Activated CD8-positive, alpha-beta memory T cell treated with anti-CD3 and anti-CD28 coated beads, Interleukin-2, amount 50 U/mL, for 1 hour (primary cell): Measurements from ENCODE around the gene AQP3.
"Not testable (repeated sequence)": the region's sequence is repeated elsewhere in the genome, so short reads cannot be mapped to it uniquely, and the experiment has no call there.

Experiments used
- DNase-seq: peaks from one replicate; pipeline ENCODE4 v3.0.0-alpha.2; 2020; ENCODE audit errors: extremely low read depth

AQP3 gene

DNA sequence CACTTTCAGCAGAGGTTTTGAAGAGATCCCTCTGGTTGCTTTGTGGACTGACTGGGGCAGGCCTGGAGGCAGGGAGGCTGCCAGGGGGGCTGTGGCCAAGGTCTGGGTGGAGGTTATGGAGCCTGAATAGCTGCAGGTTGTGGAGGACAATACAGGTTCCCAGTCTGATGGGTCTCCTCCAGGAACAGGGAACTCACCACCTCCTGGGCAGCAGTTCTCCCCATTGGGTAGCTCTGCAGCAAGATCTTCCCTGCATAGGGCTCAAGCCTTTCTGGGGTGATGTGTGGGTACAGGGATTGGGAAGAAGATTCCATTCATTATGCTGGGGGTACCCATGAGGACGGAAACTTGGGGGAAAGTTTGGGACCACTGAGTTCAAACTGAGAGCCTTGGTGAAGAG is 6.8 kb downstream of the AQP3 start:
- no peak for DNase-seq

DNA sequence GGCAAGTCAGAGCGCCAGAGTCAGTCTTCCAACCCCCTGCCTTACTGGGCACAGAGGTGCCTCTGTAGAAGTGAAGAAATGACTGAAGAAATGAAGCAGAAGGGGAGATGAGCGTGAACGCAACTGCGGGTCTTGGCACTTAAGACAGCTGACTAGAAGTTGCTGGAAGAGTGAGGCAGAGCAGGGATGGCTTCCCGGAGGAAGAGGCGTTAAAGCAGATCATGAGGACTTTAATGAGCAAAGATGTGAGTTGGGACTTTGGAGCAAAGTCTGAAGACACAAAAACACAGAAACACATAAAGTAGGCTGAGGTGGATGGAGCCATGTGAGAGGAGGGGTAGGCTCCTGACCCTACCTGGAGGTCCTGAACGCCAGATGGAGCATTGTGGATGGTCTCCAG is 7.2 kb downstream of the AQP3 start:
- no peak for DNase-seq

DNA sequence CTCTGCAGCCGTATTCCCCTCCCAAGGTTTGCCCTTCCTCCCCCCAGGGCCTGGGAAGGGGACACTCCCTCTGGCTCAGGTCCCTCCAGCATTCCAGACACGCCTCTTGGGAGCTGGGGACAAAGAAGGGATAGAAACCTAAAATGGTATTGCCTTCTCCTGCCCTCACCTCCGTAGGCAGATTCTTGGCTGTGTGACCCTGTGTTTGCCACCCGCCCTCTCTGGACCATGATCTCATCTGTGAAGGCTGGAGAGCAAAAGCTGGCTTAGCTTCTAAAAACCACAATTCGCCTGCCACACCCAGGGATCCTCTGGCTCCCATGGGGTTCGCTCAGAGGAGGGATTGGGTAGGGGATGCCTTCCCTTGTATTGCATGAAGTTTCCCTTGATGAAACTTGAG is 7.7 kb downstream of the AQP3 start:
- no peak for DNase-seq

DNA sequence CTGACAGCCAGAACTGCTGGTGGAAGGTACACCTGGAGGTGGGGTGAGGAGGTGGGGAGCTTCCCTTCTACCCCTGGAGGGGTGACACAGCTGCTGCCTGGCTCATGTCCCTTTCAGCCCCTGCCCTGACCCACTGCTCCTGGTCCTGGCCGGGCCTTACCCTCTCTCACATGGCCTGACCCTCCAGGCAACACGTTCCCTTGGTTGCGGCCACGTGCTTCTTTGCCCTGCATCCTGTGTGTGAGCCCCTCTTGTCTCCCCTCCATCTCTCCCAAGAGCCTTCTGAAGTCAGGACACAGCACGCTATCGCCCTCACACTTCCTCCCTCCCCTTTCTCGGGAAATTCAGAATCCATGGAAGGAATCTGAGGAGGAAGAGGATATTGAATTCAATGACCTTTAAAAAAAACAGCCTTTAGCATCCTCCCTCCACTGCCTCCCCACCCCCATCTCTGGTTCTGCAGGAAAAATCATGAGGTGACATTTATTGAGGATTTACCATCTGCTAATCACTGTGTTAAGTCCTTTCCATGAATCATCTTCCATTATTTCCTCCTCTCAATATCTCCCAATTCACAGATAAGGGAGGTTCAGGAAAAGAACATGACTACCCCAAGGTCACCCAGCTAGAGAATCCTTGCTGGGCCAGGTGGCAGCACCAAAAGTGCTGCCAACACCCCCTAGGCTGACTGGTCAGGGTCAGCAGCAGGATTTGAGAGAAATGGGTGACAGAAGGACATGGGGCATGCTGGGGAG is 8.3 kb downstream of the AQP3 start:
- DNase-seq, result no peak

DNA sequence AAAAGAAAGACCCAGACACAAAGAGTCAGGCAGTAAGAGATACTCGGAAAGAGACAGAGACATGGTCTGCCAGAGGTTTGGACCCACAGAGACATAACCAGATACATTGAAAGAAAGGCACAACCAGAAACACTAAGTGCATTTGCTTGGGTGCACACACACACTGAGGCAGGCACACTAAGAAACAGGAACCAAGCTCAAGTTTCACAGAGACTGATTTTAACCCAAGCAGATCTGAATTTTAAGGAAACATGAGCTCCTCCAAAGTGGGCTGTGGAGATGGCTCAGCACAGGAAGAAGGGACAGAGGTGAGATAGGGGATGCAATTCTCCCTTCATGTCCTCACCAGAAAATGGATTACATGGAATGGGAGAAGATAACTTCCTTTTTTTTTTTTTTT is 9.5 kb downstream of the AQP3 start:
- DNase-seq, result no peak

DNA sequence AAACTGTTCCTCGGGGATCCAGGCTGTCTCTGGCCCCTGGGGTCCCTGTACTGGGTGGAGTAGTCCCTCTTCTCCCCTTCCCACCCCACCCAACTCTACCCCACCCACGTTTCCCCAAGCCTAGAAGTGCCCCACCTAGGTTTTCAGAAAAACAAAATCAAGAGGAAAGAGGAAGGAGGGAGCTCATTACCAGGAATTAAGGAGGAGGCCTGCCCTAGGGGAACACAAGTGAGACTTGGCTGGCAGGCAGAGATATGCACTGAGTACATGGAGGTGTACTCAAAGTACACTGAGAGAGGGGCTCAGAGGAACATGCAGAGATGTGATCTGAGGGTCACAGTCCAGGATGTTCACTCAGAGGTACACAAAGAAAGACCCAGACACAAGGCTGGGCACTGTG is 10.2 kb downstream of the AQP3 start:
- DNase-seq, result no peak

DNA sequence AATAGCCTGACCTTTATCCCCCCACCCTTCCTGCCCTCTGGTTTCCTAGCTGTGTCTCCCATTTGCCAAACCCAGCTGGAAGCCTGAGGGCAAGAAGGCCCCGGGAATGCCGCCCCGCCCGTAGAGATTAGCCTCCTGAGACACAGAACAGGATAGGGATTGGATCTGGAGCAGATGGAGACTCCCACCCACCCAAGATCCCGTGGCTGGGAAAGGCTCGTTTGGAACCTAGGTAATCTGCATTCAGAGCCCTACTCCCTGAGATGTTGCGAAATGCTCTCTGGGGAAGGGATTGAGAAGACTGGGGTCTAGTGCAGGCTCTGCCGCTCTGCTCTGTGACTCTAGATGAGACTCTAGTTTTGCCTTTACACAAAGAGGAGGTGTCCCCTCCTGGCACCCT is 10.9 kb downstream of the AQP3 start:
- no peak for DNase-seq

DNA sequence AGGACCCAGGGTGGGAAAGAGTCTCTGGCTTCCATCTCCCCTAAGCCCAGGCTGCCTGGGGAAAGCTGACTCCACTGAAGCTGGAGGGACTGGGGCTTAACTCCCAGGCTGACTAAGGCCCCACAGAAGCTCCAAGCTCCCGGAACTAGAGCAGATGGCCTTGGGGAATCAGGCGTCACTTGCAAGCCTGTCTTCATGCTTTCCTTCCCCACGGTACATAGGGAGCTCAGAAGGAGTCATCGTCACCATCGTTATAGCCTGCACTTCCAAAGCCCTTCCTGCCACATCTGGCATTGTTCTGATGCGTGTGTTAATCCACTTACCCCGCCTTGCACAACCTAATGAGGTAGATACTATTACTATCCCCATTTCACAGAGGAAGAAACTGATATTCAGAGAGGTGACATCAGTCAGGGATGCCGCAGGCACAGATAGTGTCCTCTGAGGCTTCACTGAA is 11.5 kb downstream of the AQP3 start:
- DNase-seq, result no peak

DNA sequence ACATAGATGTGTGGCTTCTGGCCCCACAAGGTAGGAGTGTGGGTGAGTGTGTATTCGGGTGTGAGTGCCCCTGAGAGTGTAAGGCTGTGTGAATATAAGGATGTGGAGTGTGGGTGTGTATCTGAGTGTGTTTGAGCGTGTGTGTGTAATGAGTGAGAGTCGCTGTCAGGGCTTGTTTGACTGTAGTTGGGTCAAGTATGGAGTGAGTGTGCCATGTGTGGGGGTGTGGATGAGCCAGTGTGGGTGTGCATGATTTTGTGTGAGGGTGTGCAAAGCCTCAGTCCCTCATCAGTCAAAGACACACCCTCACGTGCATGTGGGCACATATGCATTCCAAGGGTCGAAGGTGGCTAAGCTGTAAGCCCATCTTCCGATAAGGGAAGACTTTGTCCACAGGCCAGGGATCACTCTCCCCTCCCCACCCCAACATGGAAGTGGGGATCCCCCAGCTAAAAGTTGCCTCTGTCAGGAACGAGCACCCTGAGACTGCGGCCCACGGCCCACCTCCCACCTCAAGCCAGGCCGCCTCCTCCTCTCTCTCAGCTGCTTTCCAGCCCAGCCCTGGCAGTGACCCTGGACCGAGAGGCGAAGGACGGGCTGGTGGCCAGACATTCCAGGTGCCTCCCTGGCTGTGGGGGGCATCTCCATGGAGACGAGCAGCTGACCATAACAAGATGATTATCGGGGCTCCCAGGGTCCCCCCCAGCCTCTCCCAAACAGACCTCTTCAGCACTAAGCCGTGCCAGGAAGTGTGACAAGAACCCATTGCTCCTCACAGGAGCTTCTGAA is 12.9 kb downstream of the AQP3 start:
- DNase-seq, result no peak

DNA sequence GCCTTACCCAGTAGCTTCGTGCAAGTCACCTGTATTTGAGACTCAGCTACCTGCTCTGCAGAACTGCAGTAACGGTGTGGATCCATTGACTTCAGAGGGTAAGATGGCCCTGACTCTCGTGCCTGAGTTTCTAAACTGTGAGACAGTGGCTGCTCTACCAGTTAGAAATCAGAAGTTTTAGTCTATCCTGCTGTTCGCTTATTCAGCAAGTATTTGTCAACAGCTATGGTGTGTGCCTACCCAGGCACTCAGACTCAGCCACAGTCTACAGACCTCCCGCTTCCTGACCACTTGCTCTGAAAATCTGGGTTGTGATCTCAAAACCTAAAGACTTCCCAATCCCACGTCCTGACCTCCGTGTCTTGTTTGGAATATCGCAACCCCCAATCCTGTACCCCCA is 13.5 kb downstream of the AQP3 start:
- DNase-seq, result no peak

DNA sequence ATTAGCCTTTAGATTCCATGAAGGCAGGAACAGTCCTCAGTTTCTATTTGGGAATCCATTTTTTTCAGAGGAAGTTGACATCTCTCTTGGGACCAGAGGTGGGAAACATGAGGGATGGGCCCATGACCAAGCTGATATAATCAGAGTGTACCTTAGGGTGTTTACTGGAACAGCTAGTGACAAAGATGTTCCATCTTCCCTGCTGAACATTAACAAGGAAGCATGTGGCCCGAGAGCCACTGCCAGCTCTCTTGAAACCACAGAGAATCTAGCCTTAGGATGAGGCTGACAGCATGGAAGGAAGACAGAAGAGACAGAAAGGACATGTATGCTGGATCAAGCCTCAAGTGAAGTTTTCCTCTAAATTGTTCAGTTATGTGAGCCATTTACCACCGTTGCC is 16.0 kb downstream of the AQP3 start:
- no peak for DNase-seq

DNA sequence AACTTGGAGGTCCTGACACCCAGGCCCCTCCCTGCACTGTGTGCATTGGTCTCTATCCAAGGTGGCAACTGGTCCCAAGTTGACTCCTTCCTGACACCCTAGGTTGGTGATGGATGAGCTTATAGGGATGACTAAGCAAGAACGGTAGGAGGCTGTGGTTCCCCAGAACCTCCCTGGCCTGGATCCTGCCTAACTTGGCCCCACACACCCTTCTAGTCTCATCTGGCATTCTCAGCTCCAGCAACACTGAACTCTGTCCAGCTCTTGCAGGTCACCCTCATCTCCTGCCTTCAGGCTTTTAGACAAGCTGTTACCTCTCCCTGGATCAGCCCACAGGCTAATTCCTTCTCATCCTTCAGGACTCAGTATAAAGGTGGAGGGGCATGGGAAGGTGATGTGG is 16.5 kb downstream of the AQP3 start:
- DNase-seq, result no peak

DNA sequence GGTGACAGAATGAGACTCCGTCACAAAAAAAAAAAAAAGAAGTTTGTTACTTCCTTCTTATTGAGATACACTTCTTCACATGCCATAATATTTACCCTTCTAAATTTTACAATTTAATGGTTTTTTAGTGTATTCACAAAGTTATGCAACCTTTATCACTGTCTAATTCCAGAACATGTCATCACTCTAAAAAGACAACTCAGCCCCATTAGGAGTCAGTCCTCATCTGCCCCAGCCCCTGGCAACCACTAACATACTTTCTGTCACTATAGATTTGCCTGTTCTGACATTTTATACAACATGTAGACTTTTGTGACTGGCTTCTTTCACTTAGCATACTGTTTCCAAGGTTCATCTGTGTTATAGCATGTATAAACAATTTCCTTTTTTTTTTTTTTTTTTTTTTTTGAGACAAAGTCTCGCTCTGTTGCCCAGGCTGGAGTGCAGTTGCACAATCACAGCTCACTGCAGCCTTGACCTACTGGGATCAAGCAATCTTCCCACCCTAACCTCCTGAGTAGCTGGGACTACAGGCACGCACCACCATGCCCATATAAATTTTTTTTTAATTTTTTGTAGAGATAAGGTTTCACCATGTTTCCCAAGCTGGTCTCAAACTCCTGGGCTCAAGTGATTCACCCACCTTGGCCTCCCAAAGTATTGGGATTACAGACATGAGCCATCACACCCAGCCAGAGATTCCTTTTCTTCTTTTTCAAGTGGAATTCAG is 18.0 kb downstream of the AQP3 start:
- DNase-seq, result no peak

DNA sequence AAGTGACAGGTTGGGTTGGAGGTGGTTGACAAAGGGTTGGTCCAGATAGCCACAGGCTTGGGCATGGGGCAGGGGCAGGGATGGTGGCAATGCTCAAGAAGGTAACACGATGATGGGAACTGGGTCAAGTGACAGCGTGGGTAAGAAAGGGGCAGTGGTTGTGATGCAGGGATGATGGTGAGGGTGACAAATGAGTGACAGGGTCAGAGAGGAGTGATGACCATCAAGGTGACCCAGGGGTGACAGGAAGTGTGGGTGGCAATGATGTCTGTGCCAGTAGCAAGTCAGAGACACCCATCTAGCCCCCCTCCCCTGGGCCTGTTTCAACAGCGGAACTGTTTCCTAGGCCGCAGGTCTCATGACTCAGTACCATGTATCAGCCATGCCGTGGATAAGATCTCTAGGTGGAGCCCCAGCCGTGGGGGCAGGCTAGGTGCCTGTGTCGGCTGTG is 20.5 kb downstream of the AQP3 start:
- DNase-seq, result no peak

DNA sequence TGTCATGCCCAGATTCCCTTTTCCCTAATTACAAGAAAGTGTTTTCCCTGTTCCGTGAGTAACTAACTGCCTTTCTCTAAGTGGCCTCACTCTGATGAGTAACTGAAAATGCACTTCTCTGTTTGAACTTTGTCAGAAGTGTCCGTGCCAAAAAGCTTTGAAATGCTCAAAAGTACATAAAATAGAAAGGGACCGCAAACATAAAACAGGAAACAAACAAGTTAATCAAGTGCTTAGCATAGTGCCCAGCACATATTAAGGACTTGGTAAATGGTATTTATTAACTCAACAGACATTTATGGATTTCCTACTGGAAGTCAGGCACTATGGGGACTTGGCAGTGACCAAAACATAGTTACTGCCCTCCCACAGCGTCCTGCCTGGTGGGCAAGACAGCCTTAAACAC is 22.3 kb downstream of the AQP3 start:
- DNase-seq, result no peak

DNA sequence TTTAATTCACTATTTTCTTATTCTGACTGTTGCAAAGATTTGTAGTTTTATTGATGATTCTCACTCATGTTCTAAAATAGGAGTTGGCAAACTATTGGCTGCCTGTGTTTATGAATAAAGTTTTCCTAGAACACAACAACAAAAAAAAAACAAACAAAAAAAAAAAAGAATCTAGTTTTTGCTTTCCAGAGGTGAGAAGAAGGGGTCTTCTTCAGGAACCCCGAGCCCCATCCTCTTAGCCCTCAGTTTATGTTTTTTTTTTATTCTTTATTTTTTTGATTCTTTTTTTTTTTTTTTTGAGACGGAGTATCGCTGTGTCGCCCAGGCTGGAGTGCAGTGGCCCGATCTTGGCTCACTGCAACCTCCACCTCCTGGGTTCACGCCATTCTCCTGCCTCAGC is 22.9 kb downstream of the AQP3 start:
- DNase-seq, result not testable (repeated sequence)

DNA sequence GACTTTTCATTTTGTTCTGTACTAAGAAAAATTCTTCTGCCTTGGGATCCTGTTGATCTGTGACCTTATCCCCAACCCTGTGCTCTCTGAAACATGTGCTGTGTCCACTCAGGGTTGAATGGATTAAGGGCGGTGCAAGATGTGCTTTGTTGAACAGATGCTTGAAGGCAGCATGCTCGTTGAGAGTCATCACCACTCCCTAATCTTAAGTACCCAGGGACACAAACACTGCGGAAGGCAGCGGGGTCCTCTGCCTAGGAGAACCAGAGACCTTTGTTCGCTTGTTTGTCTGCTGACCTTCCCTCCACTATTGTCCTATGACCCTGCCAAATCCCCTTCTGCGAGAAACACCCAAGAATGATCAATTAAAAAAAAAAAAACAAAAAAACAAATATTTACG is 23.4 kb downstream of the AQP3 start:
- DNase-seq, result not testable (repeated sequence)

DNA sequence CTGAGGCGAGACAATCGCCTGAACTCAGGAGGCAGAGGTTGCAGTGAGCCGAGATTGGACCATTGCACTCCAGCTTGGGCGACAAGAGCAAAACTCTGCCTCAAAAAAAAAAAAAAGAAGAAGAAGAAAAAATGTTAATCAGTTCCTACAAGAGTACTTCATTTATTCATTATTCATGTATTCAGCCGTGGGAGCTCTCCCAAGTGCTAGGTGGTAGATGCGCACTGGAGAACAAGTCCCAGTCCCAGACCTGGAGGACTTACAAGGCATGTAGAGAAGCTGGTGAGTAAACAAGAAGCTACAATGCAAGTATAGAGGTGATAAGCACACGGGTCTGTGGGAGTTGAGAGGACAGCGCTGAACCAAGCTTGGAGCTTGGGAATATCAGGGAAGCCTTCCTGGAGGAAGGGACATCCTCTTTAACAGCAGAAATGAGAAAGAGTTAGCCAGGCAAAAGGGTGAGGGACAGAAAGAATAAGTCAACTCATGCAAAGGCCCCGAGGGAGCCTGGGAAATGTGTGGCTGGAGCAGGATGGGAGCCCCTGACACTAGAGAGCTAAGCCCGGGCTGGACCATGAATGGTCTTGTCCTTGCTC is 27.6 kb downstream of the AQP3 start:
- no peak for DNase-seq

DNA sequence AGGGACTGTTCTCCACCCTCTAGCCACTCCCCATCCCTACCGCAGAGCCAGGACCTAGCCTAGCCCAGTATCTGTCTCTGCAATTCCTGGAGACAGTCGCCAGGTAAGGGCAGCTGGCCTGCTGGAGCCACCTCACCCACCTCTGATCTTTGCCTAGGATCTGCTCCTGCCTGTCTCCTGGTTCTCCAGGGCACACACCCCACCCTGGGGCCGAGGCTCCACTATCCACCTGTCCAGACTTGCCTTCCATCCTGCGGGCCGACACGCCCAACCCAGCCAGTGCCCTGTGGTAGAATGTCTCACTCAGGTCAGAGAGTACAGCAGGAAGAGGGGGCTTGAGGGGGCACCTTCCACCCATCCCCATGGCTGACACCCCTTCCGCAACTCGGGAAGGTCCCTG is 29.3 kb downstream of the AQP3 start:
- DNase-seq, result no peak

DNA sequence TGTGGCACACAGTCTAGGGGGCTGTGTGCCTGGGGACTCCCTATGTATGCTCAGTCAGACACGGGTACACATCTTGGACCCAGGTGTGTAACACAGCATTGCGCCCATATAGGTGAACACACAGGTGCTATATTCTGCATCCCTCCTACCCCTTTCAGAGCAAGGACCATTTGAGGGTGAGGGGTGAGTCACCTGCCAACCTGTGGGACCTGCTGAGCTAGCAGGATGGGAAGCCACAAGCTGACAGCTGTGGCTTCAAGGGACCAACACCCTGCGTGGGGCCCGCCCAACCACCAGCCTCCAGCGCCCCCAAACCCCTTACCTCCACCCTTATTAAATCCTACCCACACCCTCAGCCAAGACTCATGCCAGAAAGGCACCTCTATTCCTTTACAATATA is 30.4 kb downstream of the AQP3 start:
- no peak for DNase-seq

DNA sequence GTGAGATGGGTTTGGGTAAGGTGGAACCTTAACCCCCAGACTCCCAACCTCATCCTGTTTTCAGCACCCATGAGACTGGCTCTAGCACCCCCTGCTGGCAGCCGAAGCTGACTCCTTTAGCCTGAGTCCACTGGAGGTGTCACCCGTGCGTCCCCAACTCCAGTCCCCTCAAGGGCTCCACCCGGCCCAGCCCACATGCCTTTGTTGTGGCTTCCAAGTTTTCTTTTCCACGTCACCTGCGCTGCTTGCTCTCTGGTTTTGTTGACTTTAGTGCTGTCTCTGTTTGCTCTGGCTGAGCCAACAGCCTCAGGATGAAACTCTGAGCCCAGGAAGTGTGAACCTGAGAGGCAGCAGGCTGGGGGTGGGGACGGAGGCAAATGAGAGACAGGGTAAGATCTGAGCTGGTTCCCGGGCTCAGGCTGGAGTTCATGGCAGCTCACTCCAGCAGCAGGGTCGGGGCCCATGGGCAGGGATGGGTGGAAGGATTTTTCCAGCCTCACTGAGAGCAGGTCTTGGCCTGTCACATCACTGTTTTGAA is 31.8 kb downstream of the AQP3 start:
- peak; percentile 89 for DNase-seq
